Tongue (tissue), 2 donors: Measurements from ENCODE around the gene SLC51A. TPM values are rescaled to one million over a fixed set of nuclear protein-coding genes. Genes with fewer than 3 reads are reported as not detected.
"Not testable (repeated sequence)": the region's sequence is repeated elsewhere in the genome, so short reads cannot be mapped to it uniquely, and the experiment has no call there.

Experiments used
- DNase-seq: peaks from one replicate; pipeline ENCODE4 v3.0.0-alpha.2; 2015
- total RNA-seq: library from RNA; depleted of rRNA; stranded (reverse); fragments of >200 nt; gene quantifications from one replicate; pipeline ENCODE4 v1.2.3, GENCODE V29; 2014

SLC51A gene
- total RNA-seq, 1 donor from 2014 or later: not detected

- DNase-seq: no peak
These were observed 22.4 kb upstream of the SLC51A start for GRCh38 chr3:196193736-196194541.

- DNase-seq: no peak
These were observed 21.8 kb upstream of the SLC51A start for GRCh38 chr3:196194542-196194915.

DNA sequence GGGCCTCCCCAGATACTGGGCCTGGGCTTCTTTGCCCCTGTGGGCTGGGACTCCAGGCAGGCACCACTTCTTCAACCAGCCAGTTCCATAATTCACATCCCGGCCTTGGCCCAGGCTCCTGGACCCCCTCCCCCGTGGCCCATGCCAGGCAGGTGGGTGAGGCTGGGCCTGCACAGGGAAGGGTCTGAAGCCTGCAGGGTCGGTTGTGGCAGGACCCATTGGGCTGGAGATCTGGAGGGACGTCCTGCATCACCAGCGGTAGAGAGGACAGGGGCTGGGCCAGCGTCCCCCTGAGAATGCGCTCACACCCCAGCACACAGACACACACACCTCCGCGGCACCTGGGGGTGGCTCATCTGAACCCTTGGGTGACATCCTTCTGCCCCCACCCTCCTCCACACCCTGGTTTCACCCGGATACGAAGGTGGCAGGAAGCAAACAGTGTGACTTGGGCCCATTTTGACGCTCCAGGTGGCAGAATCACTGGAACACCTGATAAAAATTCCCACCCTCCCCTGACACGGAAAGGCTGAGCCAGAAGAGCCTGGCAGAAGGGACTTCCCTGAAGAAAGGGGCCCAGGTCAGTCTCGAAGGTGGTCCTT is 20.6 kb upstream of the SLC51A start:
- no peak for DNase-seq

- no peak for DNase-seq
These were observed 18.8 kb upstream of the SLC51A start for GRCh38 chr3:196197524-196197923.

DNA sequence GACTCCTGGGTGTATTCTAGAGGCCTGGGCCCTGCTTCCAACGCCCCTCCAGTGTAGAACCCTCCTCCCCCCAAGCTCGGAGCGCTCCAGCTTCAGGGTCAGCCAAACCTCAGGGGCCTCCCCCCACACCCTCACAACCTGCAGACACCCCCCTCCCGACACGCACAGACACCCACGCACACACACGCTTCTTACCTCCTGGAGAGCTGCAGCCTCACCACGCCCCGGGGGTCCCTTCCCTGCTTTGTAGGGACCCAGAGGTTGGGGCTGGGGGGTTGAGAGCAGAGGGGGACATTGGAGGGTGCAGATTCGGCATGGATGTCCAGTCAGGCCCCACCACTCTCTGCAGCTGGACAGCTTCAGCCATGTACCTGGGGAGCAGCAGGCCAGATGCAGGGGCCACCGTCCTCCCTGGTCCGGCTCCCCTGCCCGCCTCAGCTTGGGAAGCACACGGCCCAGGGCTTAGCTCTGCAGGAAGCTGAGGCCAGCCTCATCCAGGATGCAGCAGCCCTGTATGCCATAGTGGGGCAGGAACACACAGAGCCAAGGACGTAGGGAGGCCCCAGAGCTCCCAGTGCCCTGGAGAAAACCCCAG is 18.2 kb upstream of the SLC51A start:
- DNase-seq: no peak

- DNase-seq: no peak
These were observed 17.3 kb upstream of the SLC51A start for GRCh38 chr3:196198771-196199753.

DNA sequence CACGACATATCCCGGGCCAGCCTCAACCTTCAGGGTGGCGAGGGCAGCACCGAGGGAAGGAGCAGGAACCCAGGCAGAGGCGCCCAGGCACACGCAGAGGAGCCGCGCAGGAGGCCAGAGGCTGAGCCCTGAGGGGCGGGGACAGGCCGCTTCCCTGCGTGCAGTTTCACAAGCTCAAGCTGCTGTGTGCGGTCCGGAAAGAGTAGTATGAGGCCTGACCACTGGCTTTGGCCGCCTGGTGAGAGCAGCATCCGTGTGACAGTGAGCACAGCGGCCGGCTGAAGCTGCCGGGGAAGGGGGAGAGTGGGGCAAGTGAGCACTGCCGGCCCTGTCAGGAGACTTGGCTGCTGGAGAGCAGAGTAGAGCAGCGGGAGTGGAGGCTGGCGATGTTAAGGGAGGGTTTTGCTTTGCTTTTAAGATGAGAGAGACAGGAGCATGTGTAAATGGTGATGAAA is 13.8 kb upstream of the SLC51A start:
- DNase-seq: no peak

GRCh38 chr3:196203846-196204245 is 12.5 kb upstream of the SLC51A start:
- DNase-seq: no peak

GRCh38 chr3:196205442-196206205 is 10.7 kb upstream of the SLC51A start:
- DNase-seq: not testable (repeated sequence)

DNA sequence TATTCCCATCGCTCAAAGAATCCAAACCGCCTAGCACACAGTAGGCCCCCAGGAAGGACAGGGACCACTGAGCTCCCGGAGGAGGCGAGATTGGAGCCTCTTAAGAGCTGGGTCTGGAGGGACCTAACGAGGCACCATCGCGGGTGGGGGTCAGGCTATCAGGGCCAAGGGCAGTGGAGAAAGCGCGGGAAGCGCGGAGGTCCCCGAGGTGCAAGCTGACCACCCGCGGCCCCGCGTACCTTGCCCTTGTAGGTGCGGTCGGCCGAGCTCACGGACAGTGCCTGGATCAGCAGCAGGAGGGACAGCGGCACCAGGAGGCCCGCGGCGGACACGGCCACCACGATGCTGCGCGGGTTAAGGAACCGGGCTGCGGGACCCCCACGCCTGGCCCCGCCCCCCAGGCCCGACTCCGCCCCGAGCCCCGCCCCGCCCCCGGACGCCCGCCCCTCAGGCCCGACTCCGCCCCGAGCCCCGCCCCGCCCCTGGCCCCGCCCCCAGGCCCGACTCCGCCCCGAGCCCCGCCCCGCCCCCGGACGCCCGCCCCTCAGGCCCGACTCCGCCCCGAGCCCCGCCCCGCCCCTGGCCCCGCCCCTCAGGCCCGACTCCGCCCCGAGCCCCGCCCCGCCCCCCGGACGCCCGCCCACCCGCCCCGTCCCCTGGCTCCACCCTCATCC is 9.0 kb upstream of the SLC51A start:
- no peak for DNase-seq

DNA sequence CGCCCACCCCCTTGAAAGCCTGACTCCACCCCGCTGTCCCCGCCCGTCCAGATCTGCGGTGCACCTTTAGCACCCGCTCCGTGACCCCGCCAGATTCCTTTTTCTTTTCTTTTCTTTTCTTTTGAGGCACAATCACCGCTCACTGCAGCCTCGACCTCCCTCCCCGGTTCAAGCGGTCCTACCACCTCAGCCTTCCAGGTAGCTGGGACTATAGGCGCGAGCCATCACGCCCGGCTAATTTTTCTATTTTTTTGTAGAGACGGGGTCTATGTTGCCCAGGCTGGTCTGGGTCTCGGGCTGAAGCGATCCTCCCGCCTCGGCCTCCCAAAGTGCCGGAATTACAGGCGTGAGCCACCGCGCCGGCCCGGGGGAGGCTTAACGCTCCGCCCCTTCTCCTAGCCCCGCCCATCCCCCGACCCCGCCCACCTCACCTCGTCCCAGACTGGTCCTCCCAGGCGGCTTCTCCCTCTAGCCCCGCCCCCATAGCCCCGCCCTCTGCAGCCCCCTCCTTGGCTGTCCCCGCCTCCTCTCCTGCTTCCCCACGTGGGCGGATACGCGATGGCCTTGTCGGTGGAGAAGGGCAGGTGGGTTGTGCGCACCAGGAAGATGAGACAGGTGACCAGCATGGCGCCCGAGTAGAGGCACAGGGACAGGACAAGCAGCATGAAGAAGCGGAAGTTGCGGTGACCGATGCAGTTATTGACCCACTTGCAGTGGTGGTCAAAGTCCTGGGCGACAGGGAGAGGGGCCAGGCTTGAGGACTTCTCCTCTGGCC is 8.3 kb upstream of the SLC51A start:
- DNase-seq: no peak

- DNase-seq: no peak
These were observed 7.2 kb upstream of the SLC51A start for GRCh38 chr3:196208942-196209695.

GRCh38 chr3:196209944-196210672 is 6.2 kb upstream of the SLC51A start:
- not testable (repeated sequence) for DNase-seq

GRCh38 chr3:196210673-196211556 is 5.4 kb upstream of the SLC51A start, which contains the start of gene ZDHHC19:
ZDHHC19 (minus strand) TSS chr3:196211400; CDS start chr3:196211315, 85 bp downstream.
- no peak for DNase-seq

DNA sequence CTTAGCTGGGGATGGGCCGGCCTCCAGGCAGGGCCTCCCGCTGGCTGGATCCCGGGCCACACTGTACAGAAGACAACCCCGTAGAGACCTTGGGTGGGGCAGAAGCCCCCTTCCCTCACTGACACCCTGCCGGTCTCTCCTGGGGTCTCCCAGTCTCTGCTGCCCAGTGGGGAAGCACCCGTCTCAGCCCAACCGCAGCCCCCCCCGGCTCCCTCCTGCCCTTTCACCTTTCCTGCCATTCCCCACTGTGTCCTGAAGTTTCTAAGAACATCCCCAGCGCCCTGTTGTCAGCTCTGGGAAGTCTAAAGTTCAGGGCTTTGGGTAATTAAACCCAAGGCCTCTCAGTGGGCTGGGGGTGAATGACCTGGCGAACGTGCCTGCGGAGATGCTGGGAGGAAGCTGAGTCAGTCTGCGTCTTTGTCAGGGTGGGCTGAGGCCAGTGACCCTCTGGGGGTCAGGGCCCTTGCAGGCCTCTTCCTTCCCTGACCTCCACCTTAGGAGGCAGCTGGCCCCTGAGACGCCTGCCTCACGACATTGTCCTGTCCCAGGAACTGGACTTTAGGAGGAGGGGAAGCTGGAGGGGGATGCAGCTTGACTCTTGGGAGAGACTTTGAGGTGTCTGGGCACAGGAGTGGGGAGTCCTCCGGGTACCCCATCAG is 1.4 kb upstream of the SLC51A start:
- DNase-seq: no peak

- DNase-seq: no peak
These were observed 777 bp upstream of the SLC51A start for GRCh38 chr3:196215493-196216020.
